NCI-H2227 (cell line): ENCODE measurements around the gene S100B.

Experiments used
- DNase-seq: peaks from one replicate; lab custom pipeline; 2025; ENCODE audit not compliant: unreplicated experiment; lab: John Stamatoyannopoulos, UW

The S100B gene

GRCh38 chr21:46562472-46562871 lies 42.4 kb downstream of the S100B start:
- no peak for DNase-seq

GRCh38 chr21:46561445-46562090 lies 43.3 kb downstream of the S100B start:
- no peak for DNase-seq

- no peak for DNase-seq
These were observed 44.1 kb downstream of the S100B start for GRCh38 chr21:46560568-46561444.

GRCh38 chr21:46559291-46559983 lies 45.4 kb downstream of the S100B start:
- DNase-seq, result no peak

GRCh38 chr21:46557919-46558392 lies 46.9 kb downstream of the S100B start:
- DNase-seq, result no peak

GRCh38 chr21:46557469-46557868 lies 47.4 kb downstream of the S100B start:
- DNase-seq, result no peak

- DNase-seq, result no peak
These were observed 48.1 kb downstream of the S100B start for GRCh38 chr21:46556802-46557201.

- no peak for DNase-seq
These were observed 49.2 kb downstream of the S100B start for GRCh38 chr21:46555678-46556077.

- no peak for DNase-seq
These were observed 49.7 kb downstream of the S100B start for GRCh38 chr21:46555225-46555617.

GRCh38 chr21:46554431-46555224 lies 50.3 kb downstream of the S100B start:
- DNase-seq, result no peak

GRCh38 chr21:46553993-46554392 lies 50.9 kb downstream of the S100B start:
- DNase-seq, result no peak

- no peak for DNase-seq
These were observed 52.0 kb downstream of the S100B start for GRCh38 chr21:46552865-46553379.

GRCh38 chr21:46552274-46552673 lies 52.6 kb downstream of the S100B start:
- no peak for DNase-seq

GRCh38 chr21:46551636-46552241 lies 53.1 kb downstream of the S100B start:
- DNase-seq, result no peak

GRCh38 chr21:46550116-46550941 lies 54.6 kb downstream of the S100B start:
- no peak for DNase-seq

GRCh38 chr21:46549650-46550049 lies 55.2 kb downstream of the S100B start:
- no peak for DNase-seq
